GM21447 (cell line): ENCODE data around the gene PEX14.
A peak's percentile ranks its signal among the peaks of the same experiment; 100 is the strongest.
"Not testable (repeated sequence)": the region's sequence is repeated elsewhere in the genome, so short reads cannot be mapped to it uniquely, and the experiment has no call there.

Source experiments
- ATAC-seq: cut with Tn5 transposase; IDR thresholded peaks from one replicate; pipeline ENCODE4 v1.9.1; 2021; ENCODE audit not compliant: unreplicated experiment

Gene PEX14

GRCh38 chr1:10474613-10475507 lies at the start of gene PEX14:
Gene PEX14 (plus strand): TSS chr1:10474950. CDS start chr1:10474967, 17 bp downstream.
- peak; percentile 59 for ATAC-seq

GRCh38 chr1:10425826-10426534 lies 48.8 kb upstream of the PEX14 start:
- not testable (repeated sequence) for ATAC-seq

GRCh38 chr1:10426535-10426848 lies 48.3 kb upstream of the PEX14 start:
- ATAC-seq, result not testable (repeated sequence)

GRCh38 chr1:10428984-10429383 lies 45.8 kb upstream of the PEX14 start:
- no peak for ATAC-seq

GRCh38 chr1:10429868-10430215 lies 44.9 kb upstream of the PEX14 start:
- ATAC-seq, result no peak

- ATAC-seq, result peak; percentile 84
Observed at GRCh38 chr1:10430216-10431069, 44.3 kb upstream of the PEX14 start, which contains the start of gene CENPS. Gene CENPS (plus strand): TSS chr1:10430433. CDS start chr1:10430518, 85 bp downstream.

GRCh38 chr1:10431070-10431730 lies 43.5 kb upstream of the PEX14 start:
- no peak for ATAC-seq

GRCh38 chr1:10432910-10433700 lies 41.6 kb upstream of the PEX14 start:
- no peak for ATAC-seq

- ATAC-seq, result no peak
Observed at GRCh38 chr1:10433790-10434189, 41.0 kb upstream of the PEX14 start.

GRCh38 chr1:10434590-10434989 lies 40.2 kb upstream of the PEX14 start:
- no peak for ATAC-seq

- no peak for ATAC-seq
Observed at GRCh38 chr1:10437052-10437451, 37.7 kb upstream of the PEX14 start.

GRCh38 chr1:10438677-10439163 lies 36.0 kb upstream of the PEX14 start:
- no peak for ATAC-seq

GRCh38 chr1:10440305-10440704 lies 34.4 kb upstream of the PEX14 start:
- ATAC-seq, result no peak

GRCh38 chr1:10440794-10441193 lies 34.0 kb upstream of the PEX14 start:
- ATAC-seq, result no peak

- no peak for ATAC-seq
Observed at GRCh38 chr1:10444248-10444647, 30.5 kb upstream of the PEX14 start.

- ATAC-seq, result no peak
Observed at GRCh38 chr1:10444795-10445397, 29.9 kb upstream of the PEX14 start.

GRCh38 chr1:10446790-10447422 lies 27.8 kb upstream of the PEX14 start:
- ATAC-seq, result no peak

GRCh38 chr1:10449751-10450150 lies 25.0 kb upstream of the PEX14 start, which contains the start of gene CORT:
Gene CORT (plus strand): TSS chr1:10450031. CDS start chr1:10450224, 193 bp downstream.
- no peak for ATAC-seq
